Cardiac atrium fibroblast (primary cell): ENCODE data around the gene SERF1A. TPM values are rescaled to one million over a fixed set of nuclear protein-coding genes. Genes with fewer than 3 reads are reported as not detected.

Source experiments
- total RNA-seq: library from RNA; depleted of rRNA; stranded (reverse); fragments of >200 nt; gene quantifications from 2 replicates; pipeline ENCODE4 v1.2.3, GENCODE V29; 2015

SERF1A gene
- total RNA-seq: 3.4 and 8.1 TPM in 2 replicates

GRCh38 chr5:70900533-70901271, at the start of gene SERF1A:
Gene SERF1A, plus strand, starts transcription at chr5:70900669. Its CDS starts 201 bp downstream, at chr5:70900870.

Other genes with a start within 250 kb of the SERF1A start
- 21.7 and 28.5 TPM in 2 replicates for gene SMN1, start 24.4 kb downstream of the SERF1A start, total RNA-seq
- gene NAIP, start 124.7 kb downstream of the SERF1A start, total RNA-seq: 0.81 and 1.1 TPM in 2 replicates
- 19.3 and 20.6 TPM in 2 replicates for gene GTF2H2, start 167.0 kb downstream of the SERF1A start, total RNA-seq